Measurements from ENCODE around the gene DNAJC17.

DNAJC17 gene

DNA sequence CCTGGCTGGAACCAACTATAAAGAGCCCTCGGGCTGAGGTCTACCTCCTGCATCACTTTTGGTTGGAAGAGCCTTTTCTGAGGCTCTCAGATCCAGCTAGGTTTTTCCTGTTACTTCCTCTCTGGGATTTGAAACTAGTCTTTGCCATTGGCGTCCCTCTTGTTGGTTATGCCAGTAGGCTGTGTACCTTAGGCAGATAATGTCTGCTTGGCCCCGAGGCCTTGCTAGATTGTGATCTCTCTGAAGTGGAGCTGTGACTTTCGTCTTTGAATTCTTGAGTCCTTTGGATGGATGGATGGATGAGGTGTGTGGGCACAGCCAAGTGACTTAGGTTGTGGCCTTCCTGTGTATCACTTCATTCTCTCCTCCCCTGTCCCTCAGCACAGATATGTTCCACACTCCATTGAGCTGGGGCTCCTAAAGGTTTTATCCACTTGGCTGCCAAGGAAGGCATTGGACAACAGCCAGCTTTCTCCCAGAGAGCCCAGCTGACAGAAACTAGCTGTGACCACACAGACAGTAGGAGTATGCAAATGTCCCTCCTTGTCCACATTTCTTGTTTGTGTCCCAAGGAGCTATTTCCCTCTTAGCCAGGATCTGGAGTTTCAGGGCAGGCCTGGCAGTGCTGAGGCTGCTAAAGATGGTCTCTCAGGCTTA is 7.9 kb upstream of the DNAJC17 start:
- TF ChIP-seq, protein P1, sequence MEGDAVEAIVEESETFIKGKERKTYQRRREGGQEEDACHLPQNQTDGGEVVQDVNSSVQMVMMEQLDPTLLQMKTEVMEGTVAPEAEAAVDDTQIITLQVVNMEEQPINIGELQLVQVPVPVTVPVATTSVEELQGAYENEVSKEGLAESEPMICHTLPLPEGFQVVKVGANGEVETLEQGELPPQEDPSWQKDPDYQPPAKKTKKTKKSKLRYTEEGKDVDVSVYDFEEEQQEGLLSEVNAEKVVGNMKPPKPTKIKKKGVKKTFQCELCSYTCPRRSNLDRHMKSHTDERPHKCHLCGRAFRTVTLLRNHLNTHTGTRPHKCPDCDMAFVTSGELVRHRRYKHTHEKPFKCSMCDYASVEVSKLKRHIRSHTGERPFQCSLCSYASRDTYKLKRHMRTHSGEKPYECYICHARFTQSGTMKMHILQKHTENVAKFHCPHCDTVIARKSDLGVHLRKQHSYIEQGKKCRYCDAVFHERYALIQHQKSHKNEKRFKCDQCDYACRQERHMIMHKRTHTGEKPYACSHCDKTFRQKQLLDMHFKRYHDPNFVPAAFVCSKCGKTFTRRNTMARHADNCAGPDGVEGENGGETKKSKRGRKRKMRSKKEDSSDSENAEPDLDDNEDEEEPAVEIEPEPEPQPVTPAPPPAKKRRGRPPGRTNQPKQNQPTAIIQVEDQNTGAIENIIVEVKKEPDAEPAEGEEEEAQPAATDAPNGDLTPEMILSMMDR (IDR thresholded peaks at IDR 0.05; ENCODE audit: low read length) = no peak
- TF ChIP-seq EZH2 (IDR thresholded peaks at IDR 0.05; ENCODE audit: borderline replicate concordance, low read length) = no peak
- Histone ChIP-seq H3K27ac (ENCODE audit: low read depth, low read length, poor library complexity, severe bottlenecking) (no peak overlapping the region), H3K4me2 (ENCODE audit: low read length) (no peak overlapping the region), H3K27me3 (ENCODE audit: insufficient read depth, low read length) (no peaks in the 10 kb centered on the region), H3K9me2 (ENCODE audit: low read depth, low read length) (no peaks in the 10 kb centered on the region), H3K36me3 (ENCODE audit: insufficient read depth, low read length) (peaks cover 24% of the 10 kb centered on the region; the same call in 1 of the 2 replicates), H3K79me2 (ENCODE audit: insufficient read depth, low read length) (no peaks in the 10 kb centered on the region), H2AFZ (ENCODE audit: low read length) (no peak overlapping the region), H4K20me1 (ENCODE audit: insufficient read depth, low read length) (no peaks in the 10 kb centered on the region), H3K4me3 (ENCODE audit: low read depth, low read length, poor library complexity, severe bottlenecking) (no peak overlapping the region), H3K9me3 (ENCODE audit: low read length) (no peaks in the 10 kb centered on the region), H3K4me1 (ENCODE audit: insufficient read depth, low read length, severe bottlenecking) (no peaks in the 10 kb centered on the region), H3F3A (ENCODE audit: insufficient read depth, low read length) (0 out of 2 replicates have a peak, but pooled peaks cover 3% of the 10 kb centered on the region), H3K9ac (ENCODE audit: low read length) (no peak overlapping the region)

DNA sequence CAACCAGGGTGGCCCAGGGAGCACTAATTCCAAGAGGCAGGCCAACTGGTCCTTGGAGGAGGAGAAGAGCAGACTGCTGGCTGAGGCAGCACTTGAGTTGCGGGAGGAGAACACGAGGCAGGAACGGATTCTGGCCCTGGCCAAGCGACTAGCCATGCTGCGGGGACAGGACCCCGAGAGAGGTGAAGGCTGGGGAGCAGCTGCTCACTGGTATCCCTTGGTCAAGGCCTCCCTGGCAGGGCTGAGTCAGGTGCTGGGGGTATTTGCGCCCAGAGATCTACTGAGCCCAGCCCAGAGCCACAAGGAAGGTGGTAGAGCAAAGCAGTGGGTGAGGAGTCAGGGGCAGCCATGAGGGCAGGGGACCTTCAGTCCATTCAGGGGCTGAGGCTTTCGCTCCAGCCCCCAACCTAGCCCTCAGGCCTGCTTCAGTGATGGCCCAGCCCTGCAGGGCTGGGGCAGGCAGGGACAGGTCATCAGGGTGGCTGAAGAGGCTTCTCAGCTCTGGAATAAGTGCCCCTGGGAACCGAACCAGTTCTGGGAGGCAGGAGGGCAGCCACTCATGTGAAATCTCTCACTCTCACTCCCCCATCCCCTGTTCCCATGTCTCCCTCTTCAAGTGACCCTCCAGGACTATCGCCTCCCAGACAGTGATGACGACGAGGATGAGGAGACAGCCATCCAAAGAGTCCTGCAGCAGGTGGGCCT is 5.6 kb upstream of the DNAJC17 start:
- Histone ChIP-seq H3K79me2 (ENCODE audit: insufficient read depth, low read length) (no peaks in the 10 kb centered on the region), H3F3A (ENCODE audit: insufficient read depth, low read length) (no peaks in the 10 kb centered on the region), H3K4me2 (ENCODE audit: low read length) (no peak overlapping the region), H3K9ac (ENCODE audit: low read length) (no peak overlapping the region), H4K20me1 (ENCODE audit: insufficient read depth, low read length) (no peaks in the 10 kb centered on the region), H2AFZ (ENCODE audit: low read length) (no peak overlapping the region), H3K9me2 (ENCODE audit: low read depth, low read length) (no peaks in the 10 kb centered on the region), H3K27ac (ENCODE audit: low read depth, low read length, poor library complexity, severe bottlenecking) (no peak overlapping the region), H3K27me3 (ENCODE audit: insufficient read depth, low read length) (no peaks in the 10 kb centered on the region), H3K4me3 (ENCODE audit: low read depth, low read length, poor library complexity, severe bottlenecking) (no peak overlapping the region), H3K4me1 (ENCODE audit: insufficient read depth, low read length, severe bottlenecking) (peaks cover 5% of the 10 kb centered on the region), H3K9me3 (ENCODE audit: low read length) (no peaks in the 10 kb centered on the region), H3K36me3 (ENCODE audit: insufficient read depth, low read length) (peaks cover 24% of the 10 kb centered on the region; the same call in 1 of the 2 replicates)
- no peak for TF ChIP-seq EZH2 (IDR thresholded peaks at IDR 0.05; ENCODE audit: borderline replicate concordance, low read length)
- TF ChIP-seq, protein P1 (IDR thresholded peaks at IDR 0.05; ENCODE audit: low read length) = no peak

DNA sequence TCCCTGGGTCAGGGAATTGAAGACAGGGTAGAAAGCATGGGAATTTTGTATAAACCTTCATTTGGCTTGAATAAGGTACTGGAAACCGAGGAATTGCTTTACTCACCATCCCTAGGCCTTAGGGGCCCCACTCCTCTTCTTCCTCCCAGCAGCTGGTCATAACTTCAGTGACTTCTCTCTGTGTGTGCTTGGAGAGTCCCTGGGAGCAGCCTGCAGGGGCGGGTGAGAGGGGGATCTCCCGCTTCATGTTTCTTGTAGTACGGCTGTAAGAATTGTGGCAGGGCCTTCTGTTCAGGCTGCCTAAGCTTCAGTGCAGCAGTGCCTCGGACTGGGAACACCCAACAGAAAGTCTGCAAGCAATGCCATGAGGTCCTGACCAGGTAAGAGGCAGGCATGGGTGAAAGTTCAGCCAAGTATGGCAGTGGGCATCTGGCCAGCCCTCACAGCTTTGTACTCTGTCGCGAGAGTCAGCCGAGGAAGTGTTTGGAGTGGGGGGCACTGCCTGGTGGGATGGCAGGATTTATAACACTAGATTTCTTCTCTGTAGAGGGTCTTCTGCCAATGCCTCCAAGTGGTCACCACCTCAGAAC is 1.7 kb upstream of the DNAJC17 start:
- H3K4me3 ChIP-seq (ENCODE audit: low read depth, low read length, poor library complexity, severe bottlenecking) = no peak overlapping the region
- H3K36me3 ChIP-seq (ENCODE audit: insufficient read depth, low read length) = peaks cover 13% of the 10 kb centered on the region; the same call in 1 of the 2 replicates
- no peak overlapping the region for H3K27ac ChIP-seq (ENCODE audit: low read depth, low read length, poor library complexity, severe bottlenecking)
- H3K27me3 ChIP-seq (ENCODE audit: insufficient read depth, low read length) = no peaks in the 10 kb centered on the region
- peaks cover 16% of the 10 kb centered on the region for H3K4me1 ChIP-seq (ENCODE audit: insufficient read depth, low read length, severe bottlenecking)
- H3K9me2 ChIP-seq (ENCODE audit: low read depth, low read length) = no peaks in the 10 kb centered on the region
- no peaks in the 10 kb centered on the region for H3K9me3 ChIP-seq (ENCODE audit: low read length)
- 0 out of 2 replicates have a peak, but pooled peaks cover 3% of the 10 kb centered on the region for H3K79me2 ChIP-seq (ENCODE audit: insufficient read depth, low read length)
- H4K20me1 ChIP-seq (ENCODE audit: insufficient read depth, low read length) = no peaks in the 10 kb centered on the region
- H3F3A ChIP-seq (ENCODE audit: insufficient read depth, low read length) = no peaks in the 10 kb centered on the region
- no peak overlapping the region for H2AFZ ChIP-seq (ENCODE audit: low read length)
- no peak overlapping the region for H3K4me2 ChIP-seq (ENCODE audit: low read length)
- no peak overlapping the region for H3K9ac ChIP-seq (ENCODE audit: low read length)
- TF ChIP-seq EZH2 (IDR thresholded peaks at IDR 0.05; ENCODE audit: borderline replicate concordance, low read length) = no peak
- TF ChIP-seq, protein P1 (IDR thresholded peaks at IDR 0.05; ENCODE audit: low read length) = no peak

Data from OCI-LY1 (cell line).